HFF-Myc (cell line): ENCODE measurements around the gene CREB3L1.
"Not testable (repeated sequence)": the region's sequence is repeated elsewhere in the genome, so short reads cannot be mapped to it uniquely, and the experiment has no call there.

Experiments used
- DNase-seq: peaks from one replicate; pipeline ENCODE4 v3.0.0-alpha.2; 2011; ENCODE audit warnings: low read depth; ENCODE audit errors: extremely low read depth
- H3K4me3 ChIP-seq: replicated peaks from 2 replicates; pipeline ENCODE4 v1.5.1; 2011; ENCODE audit warnings: low read depth, mild to moderate bottlenecking, control low read depth, low read length
- TF ChIP-seq, protein P1 (sequence below): IDR thresholded peaks from 2 replicates; pipeline ENCODE4 v1.5.1; 2012; ENCODE audit warnings: mild to moderate bottlenecking, low read depth, low read length, control low read depth; ENCODE audit errors: missing control alignments

Gene CREB3L1

DNA sequence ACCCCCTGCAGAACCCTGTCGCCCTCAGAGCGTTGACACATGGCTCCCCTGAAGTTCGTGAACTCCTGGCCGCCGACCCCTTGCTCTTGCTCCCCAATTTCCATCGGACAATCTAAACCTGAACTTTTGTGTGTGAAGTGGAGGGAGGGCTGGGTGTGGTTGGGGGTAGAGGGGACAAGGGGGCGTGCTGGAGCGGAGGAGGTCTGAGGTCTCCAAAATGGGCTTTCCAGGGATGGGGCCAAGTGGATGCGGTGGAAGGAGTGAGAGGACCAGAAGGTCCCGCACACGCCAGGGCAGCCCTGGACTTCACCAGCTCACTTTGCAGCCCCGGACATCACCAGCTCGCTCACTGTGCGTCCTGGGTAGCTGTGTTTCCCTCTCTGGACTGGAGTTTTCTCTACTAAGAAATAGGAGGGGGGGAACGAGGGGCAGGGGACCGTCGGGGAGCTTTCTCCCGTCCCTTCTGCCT, 18.6 kb downstream of the CREB3L1 start:
- DNase-seq = no peak
- H3K4me3 ChIP-seq = peak overlapping the region; percentile 53
- TF ChIP-seq, protein P1, sequence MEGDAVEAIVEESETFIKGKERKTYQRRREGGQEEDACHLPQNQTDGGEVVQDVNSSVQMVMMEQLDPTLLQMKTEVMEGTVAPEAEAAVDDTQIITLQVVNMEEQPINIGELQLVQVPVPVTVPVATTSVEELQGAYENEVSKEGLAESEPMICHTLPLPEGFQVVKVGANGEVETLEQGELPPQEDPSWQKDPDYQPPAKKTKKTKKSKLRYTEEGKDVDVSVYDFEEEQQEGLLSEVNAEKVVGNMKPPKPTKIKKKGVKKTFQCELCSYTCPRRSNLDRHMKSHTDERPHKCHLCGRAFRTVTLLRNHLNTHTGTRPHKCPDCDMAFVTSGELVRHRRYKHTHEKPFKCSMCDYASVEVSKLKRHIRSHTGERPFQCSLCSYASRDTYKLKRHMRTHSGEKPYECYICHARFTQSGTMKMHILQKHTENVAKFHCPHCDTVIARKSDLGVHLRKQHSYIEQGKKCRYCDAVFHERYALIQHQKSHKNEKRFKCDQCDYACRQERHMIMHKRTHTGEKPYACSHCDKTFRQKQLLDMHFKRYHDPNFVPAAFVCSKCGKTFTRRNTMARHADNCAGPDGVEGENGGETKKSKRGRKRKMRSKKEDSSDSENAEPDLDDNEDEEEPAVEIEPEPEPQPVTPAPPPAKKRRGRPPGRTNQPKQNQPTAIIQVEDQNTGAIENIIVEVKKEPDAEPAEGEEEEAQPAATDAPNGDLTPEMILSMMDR = no peak

DNA sequence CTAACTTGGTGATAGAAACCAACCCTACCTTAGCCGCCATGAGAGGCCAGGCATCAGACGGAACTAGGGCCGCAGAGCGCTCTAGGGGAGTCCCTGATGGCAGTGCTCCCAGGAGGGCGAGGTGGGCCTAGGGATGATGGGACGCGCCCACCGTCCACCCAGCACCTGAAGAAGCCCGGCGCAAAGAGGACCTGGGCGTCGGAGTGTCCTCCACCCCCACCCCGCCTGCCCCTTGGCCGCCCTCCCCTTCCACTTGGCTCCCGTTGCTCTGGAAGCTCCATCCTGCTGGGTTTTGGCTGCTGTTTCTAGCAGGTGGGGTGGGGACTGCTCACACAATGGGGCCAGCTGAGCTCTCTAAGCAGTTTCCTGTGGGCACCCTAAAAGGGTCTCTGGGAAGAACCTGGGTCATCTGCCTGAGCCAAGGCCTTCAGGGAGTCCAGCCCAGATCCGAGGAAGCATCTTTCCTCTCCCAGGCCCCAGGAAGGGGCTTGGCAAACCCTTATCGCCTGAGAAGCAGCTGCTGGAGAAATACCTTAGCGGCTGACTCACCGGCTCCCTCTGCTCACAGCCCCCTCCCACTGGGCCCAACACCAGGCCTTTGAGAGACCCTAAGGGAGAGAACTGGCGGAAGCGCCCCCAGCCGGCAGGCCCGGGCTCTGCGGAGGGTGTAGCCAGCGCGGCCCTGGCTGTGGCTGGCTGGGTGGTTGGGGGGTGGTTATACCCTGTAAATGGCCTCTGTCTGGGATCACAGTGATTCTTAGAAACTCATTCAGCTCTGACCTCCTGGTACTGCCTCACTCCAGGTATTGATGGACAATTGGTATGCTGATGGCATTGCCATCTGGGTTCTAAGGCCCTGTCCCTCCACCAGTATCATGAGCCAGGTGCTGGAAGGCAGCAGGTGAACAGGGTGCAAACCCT, 19.3 kb downstream of the CREB3L1 start:
- peak; percentile 71 for DNase-seq
- TF ChIP-seq, protein P1 = peak; percentile 77
- H3K4me3 ChIP-seq = peak overlapping the region; percentile 53; the same call in 1 of the 2 replicates

DNA sequence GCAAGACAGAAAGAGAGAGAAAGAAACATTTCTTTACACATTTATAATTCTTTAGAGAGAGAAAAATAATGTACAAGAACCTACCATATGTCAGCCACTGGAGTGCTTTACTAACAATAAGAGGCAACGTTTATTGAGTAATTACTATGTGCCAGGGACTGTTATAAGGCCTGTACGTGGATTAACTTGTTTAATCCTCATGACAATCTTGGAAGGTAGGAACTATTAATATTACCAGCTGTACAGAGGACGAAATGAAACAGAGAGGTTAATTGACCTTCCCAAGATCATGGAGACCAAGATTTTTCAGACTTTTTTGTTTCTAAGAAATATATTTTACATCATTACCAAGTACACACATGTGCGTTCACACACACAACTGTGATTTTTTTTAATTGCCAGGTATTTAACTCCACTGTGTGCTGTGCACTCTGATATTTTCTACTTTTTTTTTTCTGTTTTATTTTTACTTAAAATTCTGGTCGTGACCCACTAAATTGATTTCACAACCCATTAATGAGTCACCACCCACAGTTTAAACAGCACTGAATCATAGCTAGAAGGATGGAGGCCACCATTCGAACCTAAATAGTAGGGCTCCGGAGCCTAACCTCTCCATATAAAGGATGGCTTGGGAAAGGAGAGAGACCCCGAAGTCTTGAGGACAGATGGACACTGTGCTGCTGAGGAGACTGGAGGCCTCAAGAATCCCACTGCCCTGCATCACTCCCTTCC, 21.4 kb downstream of the CREB3L1 start:
- H3K4me3 ChIP-seq = no peak overlapping the region
- TF ChIP-seq, protein P1 = no peak
- DNase-seq = no peak

DNA sequence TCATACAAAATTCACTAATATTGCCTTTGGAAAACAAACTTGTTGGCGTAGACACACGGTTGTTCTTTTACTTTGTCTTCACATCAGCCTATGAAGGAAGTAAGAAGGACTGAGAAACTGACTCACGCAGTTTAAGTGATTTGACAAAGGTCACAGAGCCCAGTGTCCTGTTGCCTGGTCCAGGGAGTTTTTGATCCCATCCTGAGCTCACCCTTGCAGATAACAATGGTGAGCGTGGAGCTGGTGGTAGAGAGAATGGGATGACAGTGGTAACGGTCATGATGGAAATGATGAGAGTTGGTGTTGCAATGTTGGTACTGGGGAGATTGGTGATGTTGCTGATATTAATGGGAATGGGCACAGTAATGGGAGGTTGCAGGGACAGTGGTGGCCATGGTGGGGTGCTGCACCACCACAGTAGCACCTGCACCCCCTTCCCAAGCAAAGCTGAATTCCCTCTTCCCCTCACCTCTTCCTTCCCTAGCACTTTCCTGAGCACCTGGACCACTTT, 22.0 kb downstream of the CREB3L1 start:
- no peak for DNase-seq
- H3K4me3 ChIP-seq = no peak overlapping the region
- TF ChIP-seq, protein P1 = no peak

DNA sequence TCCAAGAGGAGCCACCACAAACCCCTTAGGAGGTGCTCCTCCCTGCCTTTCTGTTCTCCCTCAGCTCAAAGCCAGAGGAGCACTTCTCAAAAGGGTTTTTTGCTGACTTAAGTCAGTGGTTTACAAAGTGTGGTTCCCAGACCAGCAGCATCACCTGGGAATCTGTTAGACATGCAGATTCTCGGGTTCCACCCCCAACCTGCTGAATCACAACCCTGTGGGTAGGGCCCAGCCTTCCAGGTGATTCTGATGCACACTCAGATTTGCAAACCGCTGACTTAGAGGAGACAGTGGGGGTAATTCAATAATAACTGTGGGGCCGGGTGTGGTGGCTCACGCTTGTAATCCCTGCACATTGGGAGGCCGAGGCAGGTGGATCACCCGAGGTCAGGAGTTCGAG, 22.8 kb downstream of the CREB3L1 start:
- H3K4me3 ChIP-seq = no peak overlapping the region
- TF ChIP-seq, protein P1 = no peak
- no peak for DNase-seq

DNA sequence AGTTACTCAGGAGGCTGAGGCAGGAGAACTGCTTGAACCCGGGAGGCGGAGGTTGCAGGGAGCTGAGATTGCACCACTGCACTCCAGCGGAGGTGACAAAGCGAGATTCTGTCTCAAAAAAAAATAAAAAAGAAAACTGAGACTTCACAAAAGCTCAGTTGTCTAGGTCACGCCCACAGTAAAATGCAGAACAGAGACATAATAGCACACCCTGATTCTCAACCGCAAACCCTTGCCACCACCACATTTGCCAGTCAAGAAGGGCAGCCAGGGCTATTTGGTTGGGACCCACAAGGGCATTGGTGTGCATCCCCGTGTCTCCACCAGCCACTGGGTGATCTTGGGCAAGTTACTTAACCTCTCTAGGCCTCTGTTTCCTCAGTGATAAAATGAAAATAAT, 25.4 kb downstream of the CREB3L1 start:
- DNase-seq = no peak
- H3K4me3 ChIP-seq = no peak overlapping the region
- TF ChIP-seq, protein P1 = no peak

DNA sequence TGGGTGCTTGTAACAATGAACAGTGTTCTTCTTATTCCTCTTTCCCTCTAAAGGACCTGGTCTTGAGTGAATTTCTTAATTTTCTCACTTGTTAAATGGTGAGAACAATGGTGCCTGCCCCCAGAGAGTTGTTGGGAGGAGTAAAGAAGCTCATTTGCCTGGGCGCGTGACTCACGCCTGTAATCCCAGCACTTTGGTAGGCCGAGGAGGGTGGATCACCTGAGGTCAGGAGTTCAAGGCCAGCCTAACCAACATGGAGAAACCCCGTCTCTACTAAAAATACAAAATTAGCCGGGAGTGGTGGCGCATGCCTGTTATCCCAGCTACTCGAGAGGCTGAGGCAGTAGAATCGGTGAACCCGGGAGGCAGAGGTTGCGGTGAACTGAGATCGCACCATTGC, 26.6 kb downstream of the CREB3L1 start:
- H3K4me3 ChIP-seq, DNase-seq: not testable (repeated sequence)
